ENCODE measurements around the gene PLCB1.

PLCB1 gene

DNA sequence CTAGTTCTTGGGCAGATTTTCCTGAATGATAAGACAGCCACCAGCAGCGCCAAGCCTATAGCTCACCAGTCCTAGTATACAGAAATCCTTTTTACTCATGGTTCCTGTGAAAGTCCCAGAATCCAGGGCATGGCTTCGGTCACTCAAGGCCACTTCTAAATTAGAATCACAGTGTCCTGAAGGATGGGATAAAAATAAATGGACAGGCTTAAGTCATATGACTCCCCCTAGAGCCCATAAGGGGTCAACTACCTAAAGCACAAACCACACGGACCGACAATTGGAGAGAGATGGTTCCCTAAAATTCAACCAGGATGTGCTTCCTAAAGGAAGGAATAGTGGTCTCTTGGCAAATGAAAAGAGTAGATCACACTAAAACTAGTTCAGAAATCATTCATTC lies 532.7 kb downstream of the PLCB1 start:
- no peak for DNase-seq (ENCODE audit: low read depth, low spot score)
- H3K4me3 ChIP-seq (ENCODE audit: low read depth, low read length): no peak overlapping the region
- in situ Hi-C loops (cut with HindIII; ENCODE audit: low sequenced_read_pairs): no loop called here
- TF ChIP-seq, protein P1, sequence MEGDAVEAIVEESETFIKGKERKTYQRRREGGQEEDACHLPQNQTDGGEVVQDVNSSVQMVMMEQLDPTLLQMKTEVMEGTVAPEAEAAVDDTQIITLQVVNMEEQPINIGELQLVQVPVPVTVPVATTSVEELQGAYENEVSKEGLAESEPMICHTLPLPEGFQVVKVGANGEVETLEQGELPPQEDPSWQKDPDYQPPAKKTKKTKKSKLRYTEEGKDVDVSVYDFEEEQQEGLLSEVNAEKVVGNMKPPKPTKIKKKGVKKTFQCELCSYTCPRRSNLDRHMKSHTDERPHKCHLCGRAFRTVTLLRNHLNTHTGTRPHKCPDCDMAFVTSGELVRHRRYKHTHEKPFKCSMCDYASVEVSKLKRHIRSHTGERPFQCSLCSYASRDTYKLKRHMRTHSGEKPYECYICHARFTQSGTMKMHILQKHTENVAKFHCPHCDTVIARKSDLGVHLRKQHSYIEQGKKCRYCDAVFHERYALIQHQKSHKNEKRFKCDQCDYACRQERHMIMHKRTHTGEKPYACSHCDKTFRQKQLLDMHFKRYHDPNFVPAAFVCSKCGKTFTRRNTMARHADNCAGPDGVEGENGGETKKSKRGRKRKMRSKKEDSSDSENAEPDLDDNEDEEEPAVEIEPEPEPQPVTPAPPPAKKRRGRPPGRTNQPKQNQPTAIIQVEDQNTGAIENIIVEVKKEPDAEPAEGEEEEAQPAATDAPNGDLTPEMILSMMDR (IDR thresholded peaks at IDR 0.05; ENCODE audit: low read depth, low read length): peak; percentile 14

DNA sequence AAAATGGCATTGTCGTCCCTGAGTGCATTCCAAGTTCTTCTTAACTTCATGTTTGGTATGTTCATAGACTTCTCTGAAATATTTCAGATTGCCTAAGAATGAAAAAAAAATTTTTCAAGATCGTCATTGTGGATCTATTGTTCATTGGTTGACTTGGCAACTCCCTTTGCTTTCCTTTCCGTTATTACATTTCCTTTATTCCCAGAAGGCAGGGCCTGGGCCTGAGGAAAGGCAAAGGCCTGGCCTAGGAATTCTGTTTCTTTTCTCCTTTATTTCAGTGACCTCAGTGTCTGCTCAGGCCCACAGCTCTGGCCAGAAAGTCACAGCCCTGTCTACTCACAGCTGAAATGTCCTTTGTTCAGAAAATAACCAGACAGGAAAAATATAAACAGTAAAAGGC lies 535.2 kb downstream of the PLCB1 start:
- in situ Hi-C loops (cut with HindIII; ENCODE audit: low sequenced_read_pairs): no loop called here
- no peak overlapping the region for H3K4me3 ChIP-seq (ENCODE audit: low read depth, low read length)
- TF ChIP-seq, protein P1 (IDR thresholded peaks at IDR 0.05; ENCODE audit: low read depth, low read length): no peak
- no peak for DNase-seq (ENCODE audit: low read depth, low spot score)

DNA sequence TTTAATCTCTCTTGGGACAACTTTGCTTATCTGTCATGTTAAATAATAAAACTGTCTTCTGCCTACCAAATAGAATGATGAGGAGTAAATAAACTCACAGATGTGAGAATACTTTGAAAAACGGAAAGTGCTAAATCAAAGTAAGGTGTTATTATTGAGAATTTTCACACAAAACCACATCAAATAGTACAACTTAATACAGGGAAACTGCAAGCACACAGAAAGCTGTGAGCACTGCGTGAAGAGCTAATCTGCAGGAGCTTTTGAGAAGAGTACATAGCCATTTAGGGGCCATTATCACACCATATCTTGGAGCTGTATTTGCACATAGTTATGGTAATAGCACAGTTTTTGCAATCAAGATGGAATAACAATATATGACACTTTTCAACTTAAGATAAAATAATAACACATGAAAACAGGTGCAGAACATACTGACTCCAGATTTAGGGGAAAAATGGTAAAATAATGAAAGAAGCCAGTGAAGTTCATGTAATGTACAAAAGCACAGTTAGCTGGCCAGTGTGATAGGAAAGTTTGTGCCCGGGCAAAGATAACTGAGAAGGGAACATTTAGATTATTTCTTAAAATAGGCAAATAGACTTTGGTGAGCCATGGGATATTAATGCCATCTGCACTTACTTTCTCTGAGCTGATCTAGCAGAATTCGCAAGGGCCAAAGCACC lies 538.3 kb downstream of the PLCB1 start:
- in situ Hi-C loops (cut with HindIII; ENCODE audit: low sequenced_read_pairs): no loop called here

DNA sequence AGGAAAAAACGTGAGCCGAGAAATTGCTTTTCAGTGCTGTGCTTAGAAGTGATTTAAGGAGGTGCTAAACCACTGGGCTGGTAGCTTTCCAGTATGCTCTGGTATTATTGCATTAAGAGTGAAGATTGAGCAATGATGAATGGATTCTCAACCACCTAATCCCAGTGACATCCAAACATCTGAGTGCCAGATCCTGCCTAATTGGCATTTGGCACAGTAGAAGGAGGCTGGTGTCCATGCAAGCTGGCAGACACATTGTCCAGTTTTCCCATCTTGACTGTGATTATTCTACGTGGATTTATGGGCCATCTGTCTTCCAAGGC lies 538.8 kb downstream of the PLCB1 start:
- no peak for DNase-seq (ENCODE audit: low read depth, low spot score)
- in situ Hi-C loops (cut with HindIII; ENCODE audit: low sequenced_read_pairs): no loop called here
- TF ChIP-seq, protein P1 (IDR thresholded peaks at IDR 0.05; ENCODE audit: low read depth, low read length): no peak

More for the DNA sequence above, 538.3 kb downstream of the PLCB1 start:
- no peak for DNase-seq (ENCODE audit: low read depth, low spot score)
- TF ChIP-seq, protein P1 (IDR thresholded peaks at IDR 0.05; ENCODE audit: low read depth, low read length): no peak
- no peak overlapping the region for H3K4me3 ChIP-seq (ENCODE audit: low read depth, low read length)

DNA sequence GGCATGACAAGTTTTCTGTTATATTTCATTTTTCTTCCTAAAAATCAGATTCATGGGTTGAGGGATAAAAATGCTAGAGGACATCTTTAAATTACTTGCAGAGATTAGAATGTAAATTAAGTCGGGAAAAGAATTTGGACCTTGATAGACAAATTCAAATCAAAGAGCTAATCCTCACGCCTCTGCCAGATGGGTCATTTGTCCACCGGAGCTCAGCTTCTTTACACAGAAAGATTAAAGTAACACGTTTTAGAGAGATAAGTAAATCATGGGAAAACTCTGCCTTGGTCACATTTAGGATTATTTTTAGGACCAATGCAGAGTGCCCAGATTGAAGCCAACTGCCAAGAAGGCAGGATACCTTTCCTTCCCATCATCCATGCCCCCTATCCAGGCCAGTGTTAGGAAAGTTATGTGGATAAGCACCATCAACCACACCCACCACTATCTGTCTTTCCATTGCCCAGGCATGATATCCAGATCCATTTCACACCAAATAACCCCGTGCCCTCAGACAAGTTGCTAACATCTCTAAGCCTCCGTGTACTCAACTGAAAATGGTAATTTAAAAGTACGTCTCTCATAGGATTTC lies 539.4 kb downstream of the PLCB1 start:
- in situ Hi-C loops (cut with HindIII; ENCODE audit: low sequenced_read_pairs): no loop called here
- TF ChIP-seq, protein P1 (IDR thresholded peaks at IDR 0.05; ENCODE audit: low read depth, low read length): no peak
- no peak for DNase-seq (ENCODE audit: low read depth, low spot score)
- no peak overlapping the region for H3K4me3 ChIP-seq (ENCODE audit: low read depth, low read length)

More for the DNA sequence above, 538.8 kb downstream of the PLCB1 start:
- no peak overlapping the region for H3K4me3 ChIP-seq (ENCODE audit: low read depth, low read length)

DNA sequence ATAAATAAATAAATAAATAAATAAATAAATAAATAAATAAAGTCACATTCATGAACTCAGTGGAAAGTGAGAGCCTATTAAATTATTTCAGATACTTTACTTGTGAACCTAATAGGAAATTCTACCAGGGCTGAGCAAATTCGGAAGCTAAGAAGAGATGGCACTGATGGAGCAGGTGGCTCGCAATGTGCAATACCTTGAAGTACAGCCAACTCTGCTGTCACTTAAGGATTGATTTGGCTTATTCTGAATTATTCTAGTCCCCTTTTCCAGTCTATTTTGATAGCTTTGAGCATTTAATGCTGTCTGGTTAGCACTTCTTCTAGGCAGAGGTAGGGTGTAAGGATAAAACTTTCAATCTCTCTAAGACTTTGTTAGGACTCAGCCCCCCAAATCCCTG lies 541.0 kb downstream of the PLCB1 start:
- no peak for DNase-seq (ENCODE audit: low read depth, low spot score)
- in situ Hi-C loops (cut with HindIII; ENCODE audit: low sequenced_read_pairs): no loop called here
- TF ChIP-seq, protein P1 (IDR thresholded peaks at IDR 0.05; ENCODE audit: low read depth, low read length): no peak
- H3K4me3 ChIP-seq (ENCODE audit: low read depth, low read length): no peak overlapping the region

Data from astrocyte of the spinal cord (primary cell).